ENCODE data around the gene SERBP1.

DNA sequence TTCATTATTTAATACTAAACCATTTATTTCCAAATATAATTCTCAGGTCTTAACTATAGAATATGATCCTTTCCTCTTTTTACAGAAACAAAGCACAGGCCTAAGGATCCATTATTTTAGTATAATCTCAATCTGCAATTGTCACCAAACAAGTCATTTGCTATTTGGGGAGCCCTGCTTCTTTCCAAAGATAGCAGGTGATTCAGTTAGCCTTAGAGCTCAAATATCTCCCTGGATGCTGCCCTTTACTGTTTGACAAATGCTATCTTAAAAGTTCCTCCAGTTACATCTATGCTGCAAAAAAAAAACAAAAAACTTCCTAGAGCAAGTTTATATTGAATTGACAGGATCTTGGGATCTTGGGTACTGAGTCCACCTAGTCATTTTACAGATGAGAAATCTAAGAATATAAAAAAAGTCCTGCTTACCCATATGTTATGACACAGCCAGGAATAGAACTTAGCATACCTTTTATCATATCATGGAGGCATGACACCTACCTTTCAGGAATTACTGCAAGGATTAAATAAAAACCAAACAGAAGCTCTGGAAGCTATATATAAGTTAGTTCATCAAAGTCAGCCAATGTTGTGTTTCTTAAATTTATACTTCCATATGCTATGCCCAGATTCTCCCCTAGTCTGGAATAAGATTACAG lies 9.2 kb downstream of the SERBP1 start:
- TF ChIP-seq, protein P1, sequence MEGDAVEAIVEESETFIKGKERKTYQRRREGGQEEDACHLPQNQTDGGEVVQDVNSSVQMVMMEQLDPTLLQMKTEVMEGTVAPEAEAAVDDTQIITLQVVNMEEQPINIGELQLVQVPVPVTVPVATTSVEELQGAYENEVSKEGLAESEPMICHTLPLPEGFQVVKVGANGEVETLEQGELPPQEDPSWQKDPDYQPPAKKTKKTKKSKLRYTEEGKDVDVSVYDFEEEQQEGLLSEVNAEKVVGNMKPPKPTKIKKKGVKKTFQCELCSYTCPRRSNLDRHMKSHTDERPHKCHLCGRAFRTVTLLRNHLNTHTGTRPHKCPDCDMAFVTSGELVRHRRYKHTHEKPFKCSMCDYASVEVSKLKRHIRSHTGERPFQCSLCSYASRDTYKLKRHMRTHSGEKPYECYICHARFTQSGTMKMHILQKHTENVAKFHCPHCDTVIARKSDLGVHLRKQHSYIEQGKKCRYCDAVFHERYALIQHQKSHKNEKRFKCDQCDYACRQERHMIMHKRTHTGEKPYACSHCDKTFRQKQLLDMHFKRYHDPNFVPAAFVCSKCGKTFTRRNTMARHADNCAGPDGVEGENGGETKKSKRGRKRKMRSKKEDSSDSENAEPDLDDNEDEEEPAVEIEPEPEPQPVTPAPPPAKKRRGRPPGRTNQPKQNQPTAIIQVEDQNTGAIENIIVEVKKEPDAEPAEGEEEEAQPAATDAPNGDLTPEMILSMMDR (IDR thresholded peaks at IDR 0.05) = no peak
- TF ChIP-seq, protein P2, sequence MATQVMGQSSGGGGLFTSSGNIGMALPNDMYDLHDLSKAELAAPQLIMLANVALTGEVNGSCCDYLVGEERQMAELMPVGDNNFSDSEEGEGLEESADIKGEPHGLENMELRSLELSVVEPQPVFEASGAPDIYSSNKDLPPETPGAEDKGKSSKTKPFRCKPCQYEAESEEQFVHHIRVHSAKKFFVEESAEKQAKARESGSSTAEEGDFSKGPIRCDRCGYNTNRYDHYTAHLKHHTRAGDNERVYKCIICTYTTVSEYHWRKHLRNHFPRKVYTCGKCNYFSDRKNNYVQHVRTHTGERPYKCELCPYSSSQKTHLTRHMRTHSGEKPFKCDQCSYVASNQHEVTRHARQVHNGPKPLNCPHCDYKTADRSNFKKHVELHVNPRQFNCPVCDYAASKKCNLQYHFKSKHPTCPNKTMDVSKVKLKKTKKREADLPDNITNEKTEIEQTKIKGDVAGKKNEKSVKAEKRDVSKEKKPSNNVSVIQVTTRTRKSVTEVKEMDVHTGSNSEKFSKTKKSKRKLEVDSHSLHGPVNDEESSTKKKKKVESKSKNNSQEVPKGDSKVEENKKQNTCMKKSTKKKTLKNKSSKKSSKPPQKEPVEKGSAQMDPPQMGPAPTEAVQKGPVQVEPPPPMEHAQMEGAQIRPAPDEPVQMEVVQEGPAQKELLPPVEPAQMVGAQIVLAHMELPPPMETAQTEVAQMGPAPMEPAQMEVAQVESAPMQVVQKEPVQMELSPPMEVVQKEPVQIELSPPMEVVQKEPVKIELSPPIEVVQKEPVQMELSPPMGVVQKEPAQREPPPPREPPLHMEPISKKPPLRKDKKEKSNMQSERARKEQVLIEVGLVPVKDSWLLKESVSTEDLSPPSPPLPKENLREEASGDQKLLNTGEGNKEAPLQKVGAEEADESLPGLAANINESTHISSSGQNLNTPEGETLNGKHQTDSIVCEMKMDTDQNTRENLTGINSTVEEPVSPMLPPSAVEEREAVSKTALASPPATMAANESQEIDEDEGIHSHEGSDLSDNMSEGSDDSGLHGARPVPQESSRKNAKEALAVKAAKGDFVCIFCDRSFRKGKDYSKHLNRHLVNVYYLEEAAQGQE (IDR thresholded peaks at IDR 0.05; ENCODE audit: insufficient read depth in 1 of 2, low read depth in 2 of 2, low read length in 1 of 2) = no peak
- no peak for TF ChIP-seq POLR2AphosphoS5 (IDR thresholded peaks at IDR 0.05; ENCODE audit: low read depth, low read length)

Data from Panc1 (cell line).